KG1 (cell line): ENCODE data around the gene LRSAM1.
"Not testable (repeated sequence)": the region's sequence is repeated elsewhere in the genome, so short reads cannot be mapped to it uniquely, and the experiment has no call there.

ENCODE experiments used
- DNase-seq: peaks from one replicate; lab custom pipeline; 2025; lab: John Stamatoyannopoulos, UW

LRSAM1 gene

GRCh38 chr9:127458921-127459320, 7.6 kb downstream of the LRSAM1 start:
- no peak for DNase-seq

GRCh38 chr9:127463382-127463781, 12.1 kb downstream of the LRSAM1 start:
- DNase-seq: no peak

GRCh38 chr9:127463911-127464310, 12.6 kb downstream of the LRSAM1 start:
- DNase-seq: no peak

GRCh38 chr9:127466407-127466917, 15.2 kb downstream of the LRSAM1 start:
- not testable (repeated sequence) for DNase-seq

- DNase-seq: no peak
These were observed 16.3 kb downstream of the LRSAM1 start for GRCh38 chr9:127467621-127468020.

- no peak for DNase-seq
These were observed 19.4 kb downstream of the LRSAM1 start for GRCh38 chr9:127470662-127471061.

GRCh38 chr9:127473501-127473900, 22.2 kb downstream of the LRSAM1 start:
- no peak for DNase-seq

- no peak for DNase-seq
These were observed 22.6 kb downstream of the LRSAM1 start for GRCh38 chr9:127473932-127474331.

GRCh38 chr9:127474592-127474991, 23.3 kb downstream of the LRSAM1 start:
- DNase-seq: no peak

GRCh38 chr9:127479507-127480081, 28.3 kb downstream of the LRSAM1 start:
- DNase-seq: no peak

- no peak for DNase-seq
These were observed 31.4 kb downstream of the LRSAM1 start for GRCh38 chr9:127482662-127483061.

GRCh38 chr9:127485995-127486394, 34.7 kb downstream of the LRSAM1 start:
- DNase-seq: no peak

- no peak for DNase-seq
These were observed 37.6 kb downstream of the LRSAM1 start for GRCh38 chr9:127488946-127489345.

- no peak for DNase-seq
These were observed 38.3 kb downstream of the LRSAM1 start for GRCh38 chr9:127489471-127490115.

- DNase-seq: no peak
These were observed 39.4 kb downstream of the LRSAM1 start for GRCh38 chr9:127490535-127491230.

- no peak for DNase-seq
These were observed 40.2 kb downstream of the LRSAM1 start for GRCh38 chr9:127491516-127491915.

- no peak for DNase-seq
These were observed 41.3 kb downstream of the LRSAM1 start for GRCh38 chr9:127492616-127493015.

- no peak for DNase-seq
These were observed 42.4 kb downstream of the LRSAM1 start for GRCh38 chr9:127493592-127494303.

GRCh38 chr9:127494304-127494702, 43.0 kb downstream of the LRSAM1 start:
- DNase-seq: no peak

- DNase-seq: no peak
These were observed 44.7 kb downstream of the LRSAM1 start for GRCh38 chr9:127495884-127496555.

- DNase-seq: no peak
These were observed 45.7 kb downstream of the LRSAM1 start for GRCh38 chr9:127496974-127497373.
